Inflammatory macrophage treated with lipopolysaccharide for 1 hour (primary cell): ENCODE measurements around the gene MAP1B.

Experiments used
- DNase-seq, 2 donors: peaks; one replicate each; pipeline ENCODE4 v3.0.0-alpha.2; 2020 to 2022

MAP1B gene

GRCh38 chr5:72231991-72232703 lies 124.9 kb downstream of the MAP1B start:
- no peak for DNase-seq

- no peak for DNase-seq
Measured at GRCh38 chr5:72232838-72233237, 125.6 kb downstream of the MAP1B start.

- DNase-seq: peak in 1 of 2 donors; percentile 20
Measured at GRCh38 chr5:72233835-72234234, 126.6 kb downstream of the MAP1B start.

- peak; percentile 15 to 40 for DNase-seq
Measured at GRCh38 chr5:72234265-72234700, 127.0 kb downstream of the MAP1B start.

- no peak for DNase-seq
Measured at GRCh38 chr5:72234868-72235267, 127.6 kb downstream of the MAP1B start.

GRCh38 chr5:72235725-72236124 lies 128.4 kb downstream of the MAP1B start:
- DNase-seq: no peak

GRCh38 chr5:72237415-72237814 lies 130.1 kb downstream of the MAP1B start:
- DNase-seq: no peak

- no peak for DNase-seq
Measured at GRCh38 chr5:72237879-72238278, 130.6 kb downstream of the MAP1B start.

- DNase-seq: no peak
Measured at GRCh38 chr5:72238712-72239445, 131.6 kb downstream of the MAP1B start.

- no peak for DNase-seq
Measured at GRCh38 chr5:72241346-72242003, 134.2 kb downstream of the MAP1B start.

GRCh38 chr5:72242796-72243475 lies 135.7 kb downstream of the MAP1B start:
- no peak for DNase-seq

- DNase-seq: no peak
Measured at GRCh38 chr5:72243706-72244105, 136.4 kb downstream of the MAP1B start.

- DNase-seq: no peak
Measured at GRCh38 chr5:72244862-72245371, 137.6 kb downstream of the MAP1B start.

GRCh38 chr5:72245546-72245945 lies 138.3 kb downstream of the MAP1B start:
- no peak for DNase-seq

GRCh38 chr5:72245951-72246532 lies 138.8 kb downstream of the MAP1B start:
- peak in 1 of 2 donors; percentile 11 for DNase-seq

- DNase-seq: no peak
Measured at GRCh38 chr5:72246954-72247442, 139.7 kb downstream of the MAP1B start.

- DNase-seq: no peak
Measured at GRCh38 chr5:72248410-72248981, 141.2 kb downstream of the MAP1B start.

GRCh38 chr5:72251386-72251785 lies 144.1 kb downstream of the MAP1B start:
- no peak for DNase-seq

GRCh38 chr5:72252008-72252407 lies 144.7 kb downstream of the MAP1B start:
- DNase-seq: no peak

GRCh38 chr5:72252574-72253155 lies 145.4 kb downstream of the MAP1B start:
- DNase-seq: no peak

- no peak for DNase-seq
Measured at GRCh38 chr5:72255237-72255636, 148.0 kb downstream of the MAP1B start.

- DNase-seq: no peak
Measured at GRCh38 chr5:72255670-72256069, 148.4 kb downstream of the MAP1B start.
